Activated CD4-positive, alpha-beta T cell treated with anti-CD3 and anti-CD28 coated beads, Interleukin-2, Interleukin-4, amounts not matched to agents 100 ng/mL and 50 ng/mL, durations not matched to agents 16 hours and 8 hours (primary cell): ENCODE measurements around the gene NAA60.
A peak's percentile ranks its signal among the peaks of the same experiment; 100 is the strongest.

Experiments
- DNase-seq: peaks from one replicate; pipeline ENCODE4 v3.0.0-alpha.2; 2020; ENCODE audit warnings: low spot score

NAA60 gene

DNA sequence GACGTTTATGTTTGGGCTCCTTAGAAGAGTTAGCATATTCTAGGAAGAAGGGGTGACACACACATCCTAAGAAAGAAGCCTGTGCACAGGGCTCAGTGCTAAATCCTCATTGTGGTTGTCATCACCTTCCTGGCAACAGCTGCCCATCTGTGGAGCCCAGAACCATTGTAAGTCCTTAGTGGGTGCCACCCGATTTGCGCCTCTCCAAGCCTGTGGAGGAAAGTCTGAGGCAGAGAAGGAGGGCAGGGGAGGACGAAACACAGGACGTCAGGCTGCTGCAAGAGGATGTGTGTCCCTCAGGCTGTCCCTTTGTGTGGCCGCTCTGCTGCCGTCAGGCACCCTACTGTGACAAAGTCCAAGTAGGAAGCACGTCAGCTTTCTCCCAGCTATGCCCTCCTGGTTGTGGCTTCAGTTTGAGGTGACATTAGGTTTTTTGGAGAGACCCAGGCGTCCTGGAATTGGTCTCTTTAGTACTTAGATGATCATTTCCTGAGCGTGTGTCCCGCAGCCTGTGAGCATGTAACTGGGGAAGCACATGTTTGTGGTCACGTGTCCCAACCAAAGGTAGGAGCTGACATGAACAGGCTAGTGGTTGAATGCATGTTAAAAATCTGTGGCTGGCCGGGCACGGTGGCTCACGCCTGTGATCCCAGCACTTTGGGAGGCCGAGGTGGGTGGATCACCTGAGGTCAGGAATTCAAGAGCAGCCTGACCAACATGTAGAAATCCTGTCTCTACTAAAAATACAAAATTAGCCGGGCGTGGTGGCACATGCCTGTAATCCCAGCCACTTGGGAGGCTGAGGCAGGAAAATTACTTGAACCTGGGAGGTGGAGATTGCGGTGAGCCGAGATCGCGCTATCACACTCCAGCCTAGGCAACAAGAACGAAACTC is 68.1 kb downstream of the NAA60 start:
- DNase-seq = no peak

DNA sequence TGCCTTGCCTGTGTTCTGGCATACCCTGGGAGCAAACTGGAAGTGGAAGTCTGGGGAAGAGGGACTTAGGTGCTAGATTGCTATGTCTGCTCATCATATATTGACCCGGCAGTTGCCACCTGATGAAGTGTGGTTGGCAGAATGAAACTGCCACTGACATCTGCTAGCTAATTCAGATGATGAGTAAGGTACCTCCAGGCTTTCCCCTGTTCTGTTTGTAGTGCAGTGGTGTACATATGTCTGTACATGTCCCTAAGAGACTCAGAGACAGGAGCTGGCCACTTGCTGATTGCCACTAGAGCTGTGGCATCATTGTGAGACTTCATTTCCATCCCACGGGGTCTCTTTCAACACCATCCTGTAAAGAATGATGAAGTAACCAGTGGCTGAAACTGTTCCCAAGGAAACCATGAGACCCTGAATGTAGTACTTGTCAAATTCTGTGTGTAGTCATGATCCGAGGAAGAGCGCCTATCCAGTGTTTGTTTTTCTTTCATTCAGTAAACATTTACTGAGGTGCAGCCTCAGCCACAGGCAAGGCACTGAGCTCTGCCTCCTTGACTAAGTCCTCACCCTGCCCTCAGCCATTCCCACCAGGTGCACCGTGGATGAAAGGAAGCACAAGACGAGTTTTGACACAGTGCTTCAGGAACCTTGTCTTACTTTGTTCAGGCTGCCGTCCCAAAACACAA is 70.6 kb downstream of the NAA60 start:
- no peak for DNase-seq

DNA sequence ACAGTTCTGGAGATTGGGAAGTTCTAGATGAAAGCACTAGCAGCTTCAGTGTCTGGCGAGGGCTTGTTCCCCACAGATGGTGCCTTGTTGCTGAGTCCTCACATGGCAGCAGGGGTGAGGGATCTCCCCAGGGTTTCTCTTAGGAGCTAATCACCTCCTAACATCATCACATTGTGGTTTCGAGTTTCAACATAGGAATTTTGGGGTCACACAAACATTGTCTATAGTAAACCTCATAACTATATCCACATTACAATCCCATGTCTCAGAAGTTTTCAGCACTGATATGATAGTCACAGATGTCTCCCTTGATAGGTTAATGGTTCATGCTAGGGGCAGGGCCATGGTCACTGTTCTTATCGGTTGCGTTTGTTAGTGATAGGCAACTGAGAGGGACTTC is 71.1 kb downstream of the NAA60 start:
- no peak for DNase-seq

DNA sequence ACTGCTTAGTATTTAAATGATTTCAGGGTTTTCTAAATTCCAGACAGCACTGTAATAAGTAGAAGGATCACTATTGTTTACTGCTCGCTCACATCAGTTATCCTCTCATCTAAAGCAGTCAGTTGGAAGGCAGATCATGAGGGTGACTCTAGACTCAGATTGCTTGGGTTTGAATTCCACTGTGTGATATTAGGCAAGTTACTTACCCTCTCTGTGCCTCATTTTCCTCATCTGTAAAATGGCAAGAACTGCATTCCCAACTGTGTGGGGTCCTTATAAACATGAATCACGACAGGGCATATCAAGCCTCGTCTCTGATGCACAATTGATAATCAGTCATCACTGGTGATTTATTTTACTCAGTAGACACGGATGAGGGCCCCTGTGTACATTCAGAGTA is 72.4 kb downstream of the NAA60 start:
- no peak for DNase-seq

DNA sequence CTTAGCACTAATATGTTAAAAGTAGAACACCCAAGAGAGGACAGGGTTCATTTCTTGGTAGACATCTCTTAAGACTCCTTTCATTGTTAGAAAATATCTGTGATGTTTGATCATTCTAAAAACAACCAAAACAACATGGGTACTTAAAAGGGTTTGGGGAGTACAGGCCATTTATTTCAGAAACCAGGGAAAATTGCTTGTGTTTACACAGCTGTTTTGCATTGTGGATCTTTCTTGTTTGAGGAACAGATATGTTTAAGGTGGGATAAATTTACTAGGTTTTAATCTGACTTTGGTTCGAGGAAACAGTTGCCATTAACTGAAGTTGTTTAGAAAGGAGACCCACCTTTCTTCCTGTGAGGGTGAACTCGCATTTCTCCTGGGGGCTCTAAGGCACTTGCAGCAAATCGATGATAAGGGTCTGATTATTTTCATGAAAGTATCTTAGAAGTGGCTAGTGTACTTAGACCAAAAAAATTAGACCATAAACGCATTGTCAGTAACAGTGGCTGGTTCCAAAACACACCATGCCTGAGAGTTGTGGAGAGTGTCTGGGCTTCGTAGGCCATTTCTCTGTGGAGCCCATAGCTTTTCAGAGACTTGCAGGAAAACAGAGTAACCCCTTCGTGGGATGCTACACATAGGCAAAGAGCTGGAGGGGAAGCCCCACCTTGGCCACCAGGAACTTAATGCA is 75.0 kb downstream of the NAA60 start:
- no peak for DNase-seq

DNA sequence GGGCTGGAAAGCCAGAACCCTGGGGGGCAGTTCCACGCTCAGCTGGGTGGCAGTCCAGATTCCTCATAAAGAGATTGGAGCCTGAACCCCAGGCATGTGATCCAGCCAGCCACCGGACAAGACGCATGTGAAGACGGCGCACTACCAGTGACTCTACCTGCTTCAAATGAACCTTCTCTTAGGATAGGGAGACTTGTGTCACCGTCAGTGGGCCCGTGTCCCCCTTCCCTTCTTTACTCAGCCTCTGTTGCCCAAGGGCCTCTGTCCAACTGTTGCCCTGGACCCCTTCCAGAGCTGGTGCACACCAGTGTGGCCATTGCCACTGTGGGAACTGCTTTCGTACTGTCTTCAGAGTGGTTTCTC is 75.5 kb downstream of the NAA60 start:
- no peak for DNase-seq

DNA sequence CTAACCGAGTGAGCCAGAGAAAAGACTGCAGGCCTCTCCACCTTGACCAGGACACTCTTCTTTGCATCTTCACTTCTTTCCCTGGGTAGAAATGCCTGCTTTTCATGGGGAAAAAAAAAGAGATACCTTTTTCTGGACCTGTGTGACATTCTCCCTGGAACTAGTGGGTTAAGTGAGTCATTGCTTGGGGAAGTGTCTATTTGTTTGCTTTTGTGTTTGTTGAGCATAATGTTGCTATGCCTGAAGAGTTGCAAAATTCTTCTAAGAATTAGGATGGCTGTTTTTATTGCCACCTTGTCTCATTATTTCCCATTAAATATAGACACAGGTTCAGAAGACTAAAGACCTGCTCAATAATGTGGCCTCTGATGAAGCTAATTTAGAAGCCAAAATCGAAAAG is 76.1 kb downstream of the NAA60 start:
- DNase-seq = no peak

DNA sequence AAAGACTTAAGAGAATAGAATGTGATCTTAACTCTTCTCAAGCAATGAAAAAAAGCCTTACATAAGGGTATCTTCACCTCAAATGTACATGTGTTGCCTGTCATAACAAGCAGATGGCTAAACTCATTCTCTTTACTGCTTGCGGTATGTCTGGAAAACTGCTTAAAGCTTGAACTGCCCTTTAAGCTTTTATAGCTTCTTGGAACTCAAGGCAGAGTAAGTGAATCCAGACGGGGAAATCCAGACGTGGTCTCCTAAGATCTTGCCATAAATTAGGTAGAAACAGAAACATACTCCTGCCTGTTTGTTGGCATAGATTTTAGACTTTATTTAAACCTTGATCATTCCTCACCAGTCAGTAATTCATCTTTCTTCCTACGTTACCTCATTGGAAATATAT is 76.9 kb downstream of the NAA60 start:
- DNase-seq = no peak

DNA sequence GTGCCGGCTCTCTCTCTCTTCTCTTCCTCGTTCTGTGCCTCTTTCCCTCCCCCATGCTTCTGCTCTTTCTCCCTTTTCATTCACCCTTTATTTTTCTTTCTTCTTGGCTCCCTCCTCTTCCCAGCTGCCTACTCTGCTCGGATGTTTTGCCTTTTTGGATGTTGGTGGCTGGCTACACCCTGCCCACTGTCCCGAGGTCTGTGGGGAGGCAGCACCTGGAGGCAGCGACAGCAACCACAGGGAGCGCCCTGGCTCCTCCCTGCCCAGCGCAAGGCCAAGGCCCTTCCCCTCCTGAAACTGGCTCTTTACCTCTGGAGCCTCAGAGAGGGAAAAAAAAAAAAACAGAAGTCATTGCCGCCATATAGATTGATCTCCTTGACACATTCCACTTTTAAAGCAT is 77.4 kb downstream of the NAA60 start:
- no peak for DNase-seq

DNA sequence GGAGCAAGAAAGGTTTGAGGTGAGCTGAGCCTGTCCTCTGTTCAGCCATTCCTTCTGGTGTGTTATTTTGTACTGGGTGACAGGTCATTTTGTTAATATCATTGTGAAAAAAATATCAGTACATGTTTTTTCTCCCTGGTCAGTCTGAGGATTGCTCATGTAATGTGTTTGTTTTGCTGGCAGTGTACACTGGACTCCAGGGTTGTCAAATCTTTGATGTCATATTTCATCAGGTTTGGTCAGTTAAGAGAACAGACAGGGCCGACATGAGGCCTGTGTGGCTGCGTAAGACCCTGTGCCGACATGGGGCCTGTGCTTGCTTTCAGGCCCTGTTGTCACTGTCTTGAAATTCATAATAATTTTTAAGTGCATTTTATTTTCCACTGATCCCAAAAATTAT is 79.8 kb downstream of the NAA60 start:
- no peak for DNase-seq

DNA sequence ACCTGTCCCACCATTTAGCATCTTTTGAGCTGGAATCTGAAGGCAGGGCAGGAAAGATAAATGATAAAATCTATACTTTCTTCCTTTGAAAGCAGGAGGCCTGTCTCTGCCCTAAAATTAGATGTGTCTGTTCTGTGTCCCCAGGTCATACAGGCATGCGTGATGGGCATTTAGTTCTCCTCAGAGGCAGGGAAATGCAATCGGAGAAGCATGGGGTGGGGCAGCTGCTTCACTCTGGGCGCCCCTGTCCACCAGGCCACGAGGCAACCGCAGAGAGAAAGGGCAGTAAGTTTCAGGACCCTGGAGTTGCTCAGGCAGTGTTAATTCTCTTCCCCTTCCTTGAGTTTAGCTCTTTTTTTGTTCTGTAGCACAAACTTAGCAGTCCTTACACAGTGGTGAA is 82.5 kb downstream of the NAA60 start:
- no peak for DNase-seq

DNA sequence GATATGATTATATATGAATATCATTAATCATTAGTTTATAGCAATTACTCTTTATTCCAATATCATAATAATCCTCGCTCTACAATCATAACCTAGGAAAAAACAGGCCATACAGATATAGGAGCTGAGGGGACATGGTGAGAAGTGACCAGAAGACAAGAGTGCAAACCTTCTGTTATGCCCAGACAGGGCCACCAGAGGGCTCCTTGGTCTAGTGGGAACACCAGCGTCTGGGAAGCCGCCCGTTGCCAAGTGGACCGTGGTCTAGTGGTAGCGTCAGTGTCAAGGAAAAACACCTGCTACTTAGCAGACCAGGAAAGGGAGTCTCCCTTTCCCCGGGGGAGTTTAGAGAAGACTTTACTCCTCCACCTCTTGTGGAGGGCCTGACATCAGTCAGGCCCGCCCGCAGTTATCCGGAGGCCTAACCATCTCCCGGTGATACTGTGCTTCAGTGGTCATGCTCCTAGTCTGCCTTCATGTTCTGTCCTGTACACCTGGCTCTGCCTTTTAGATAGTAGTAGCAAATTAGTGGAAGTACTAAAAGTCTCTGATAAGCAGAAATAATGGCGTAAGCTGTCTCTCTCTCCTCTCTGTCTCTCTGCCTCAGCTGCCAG is 83.8 kb downstream of the NAA60 start:
- peak; percentile 57 for DNase-seq

DNA sequence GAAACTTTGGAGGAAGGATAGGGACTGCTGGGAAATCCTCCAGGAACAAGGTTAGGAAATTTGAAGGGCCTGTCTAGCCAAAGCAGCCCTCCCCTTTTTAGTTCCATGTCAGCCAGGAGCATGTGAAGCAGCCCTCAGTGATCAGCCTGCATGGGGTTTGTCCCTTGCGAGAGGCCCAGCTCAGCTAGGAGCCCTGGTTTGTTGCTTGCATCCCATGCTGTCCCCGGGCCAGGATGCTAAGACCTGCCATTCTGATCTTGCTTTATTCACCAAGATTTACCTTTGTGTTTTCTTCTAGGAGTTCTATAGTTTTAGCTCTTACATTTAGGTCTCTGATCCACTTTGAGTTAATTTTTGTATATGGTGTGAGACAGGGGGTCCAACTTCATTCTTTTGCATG is 84.9 kb downstream of the NAA60 start:
- no peak for DNase-seq

DNA sequence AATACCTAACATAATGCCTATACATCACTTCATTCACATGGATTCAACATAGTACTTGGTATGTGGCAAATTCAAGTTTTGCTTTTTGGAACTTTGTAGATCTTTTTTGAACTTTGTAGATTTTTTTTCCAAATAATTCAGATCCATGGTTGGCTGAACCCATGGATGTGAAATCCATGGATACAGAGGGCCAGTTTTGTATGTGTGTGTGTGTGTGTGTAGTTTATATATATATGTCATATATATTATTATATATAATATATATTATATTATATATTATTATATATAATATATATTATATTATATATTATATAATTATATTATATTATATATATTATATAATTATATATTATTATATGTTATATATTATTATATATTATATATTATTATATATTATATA is 85.7 kb downstream of the NAA60 start:
- DNase-seq = no peak

DNA sequence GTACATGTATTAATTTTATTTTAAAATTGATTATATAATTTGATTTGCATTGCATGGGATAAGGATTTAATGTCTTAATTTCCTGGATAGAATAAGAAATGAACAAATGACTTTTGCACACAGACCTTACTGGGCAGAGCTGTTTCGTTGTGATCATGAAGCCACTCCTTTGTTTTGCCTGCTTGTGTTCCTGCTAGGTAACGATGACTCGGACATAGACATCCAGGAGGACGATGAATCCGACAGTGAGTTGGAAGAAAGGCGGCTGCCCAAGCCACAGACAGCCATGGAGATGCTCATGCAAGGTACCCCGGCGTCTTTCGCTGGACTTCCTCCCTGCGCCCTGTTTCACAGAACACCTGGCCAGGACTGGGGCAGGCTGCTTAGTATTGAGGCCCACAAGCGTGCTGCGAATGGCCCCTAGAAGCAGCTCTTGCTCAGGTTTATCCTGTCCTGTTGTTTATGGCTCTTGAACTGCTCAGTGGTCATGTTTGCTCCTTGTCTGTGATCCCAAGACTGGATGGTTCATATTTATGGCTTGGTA is 87.0 kb downstream of the NAA60 start:
- no peak for DNase-seq

DNA sequence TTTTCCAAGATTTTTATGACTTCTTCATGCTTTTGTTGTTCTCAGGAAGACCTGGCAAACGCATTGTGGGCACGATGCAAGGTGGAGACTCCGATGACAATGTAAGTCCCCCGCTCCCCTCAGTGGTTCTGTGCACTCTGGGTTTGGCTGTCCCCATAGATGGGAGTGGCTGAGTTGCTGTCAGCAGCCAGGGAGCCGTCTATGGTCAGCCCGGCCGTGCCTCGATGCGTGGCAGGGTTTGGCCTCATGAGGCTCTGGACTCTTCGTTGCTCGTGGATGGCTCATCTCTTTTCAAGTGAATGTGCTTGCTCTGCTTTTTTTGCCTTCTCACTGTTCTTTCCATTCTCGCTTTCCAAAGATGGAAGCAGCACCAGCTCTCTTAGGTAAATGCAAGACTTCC is 89.3 kb downstream of the NAA60 start:
- no peak for DNase-seq

DNA sequence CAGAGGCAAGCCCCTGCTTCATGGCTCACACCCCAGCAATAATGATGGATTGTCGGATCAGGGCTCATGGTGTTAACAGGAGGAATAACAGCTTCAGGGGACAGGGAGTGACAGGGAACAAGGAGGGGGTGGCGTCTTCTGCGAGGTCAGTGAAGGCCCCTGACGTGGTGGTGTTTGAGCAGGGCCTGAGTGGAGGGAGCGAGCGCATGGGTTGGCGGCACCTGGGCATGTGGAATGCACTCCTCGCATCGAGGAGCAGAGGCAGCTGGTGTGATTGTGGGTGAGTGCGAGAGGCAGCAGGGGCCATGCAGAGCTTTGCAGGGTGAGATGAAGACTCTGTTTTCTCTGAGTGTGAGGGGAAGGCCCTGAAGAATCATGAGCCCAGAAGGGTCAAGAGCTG is 90.6 kb downstream of the NAA60 start:
- no peak for DNase-seq

DNA sequence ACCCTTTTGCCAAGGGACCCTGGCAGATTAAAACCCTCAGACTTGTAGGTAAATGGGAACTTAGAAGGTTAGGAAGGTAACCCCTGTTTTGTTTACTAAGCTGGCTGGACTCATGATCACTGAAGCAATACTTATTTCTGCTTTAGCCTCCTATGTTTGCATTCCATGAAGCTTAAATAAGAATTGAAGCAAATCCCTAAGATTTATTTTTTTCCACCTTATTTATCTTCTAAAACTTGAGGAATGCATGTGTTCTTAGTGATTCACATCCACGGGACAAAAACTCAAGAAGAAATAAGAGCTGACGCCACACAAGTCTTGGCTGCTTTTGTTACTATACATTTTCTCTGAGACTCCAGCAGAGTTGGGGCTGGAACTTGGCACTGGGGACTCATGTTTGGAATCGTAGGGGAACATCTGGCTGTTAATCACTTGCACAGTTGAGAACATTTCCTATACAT is 92.8 kb downstream of the NAA60 start:
- no peak for DNase-seq
